ENCODE data around the gene IDH3A.

- TF ChIP-seq CTCF (IDR thresholded peaks at IDR 0.05) (no peak), POLR2A (IDR thresholded peaks at IDR 0.05) (no peak), POLR2AphosphoS5 (IDR thresholded peaks at IDR 0.05; ENCODE audit: insufficient read depth in 1 of 2, low read depth in 1 of 2) (no peak)
Measured at GRCh38 chr15:78205337-78205736, 56.2 kb downstream of the IDH3A start.
